CD1c-positive myeloid dendritic cell (primary cell): ENCODE measurements around the gene EXOC4.

Experiments
- DNase-seq: peaks from one replicate; pipeline ENCODE4 v3.0.0-alpha.2; 2016; ENCODE audit errors: extremely low spot score

The EXOC4 gene

GRCh38 chr7:134029743-134030142 is 776.9 kb downstream of the EXOC4 start:
- no peak for DNase-seq

GRCh38 chr7:134030460-134030865 is 777.6 kb downstream of the EXOC4 start:
- DNase-seq = no peak

- no peak for DNase-seq
These were observed 779.1 kb downstream of the EXOC4 start for GRCh38 chr7:134031835-134032617.

GRCh38 chr7:134034652-134035051 is 781.8 kb downstream of the EXOC4 start:
- no peak for DNase-seq

- no peak for DNase-seq
These were observed 785.1 kb downstream of the EXOC4 start for GRCh38 chr7:134037991-134038390.

GRCh38 chr7:134040988-134041387 is 788.1 kb downstream of the EXOC4 start:
- DNase-seq = no peak

- no peak for DNase-seq
These were observed 788.6 kb downstream of the EXOC4 start for GRCh38 chr7:134041477-134041876.

- DNase-seq = no peak
These were observed 789.4 kb downstream of the EXOC4 start for GRCh38 chr7:134042307-134042706.

GRCh38 chr7:134044682-134045081 is 791.8 kb downstream of the EXOC4 start:
- no peak for DNase-seq

GRCh38 chr7:134045716-134046115 is 792.8 kb downstream of the EXOC4 start:
- no peak for DNase-seq

- DNase-seq = no peak
These were observed 793.8 kb downstream of the EXOC4 start for GRCh38 chr7:134046594-134047128.

- DNase-seq = no peak
These were observed 794.8 kb downstream of the EXOC4 start for GRCh38 chr7:134047675-134048074.

GRCh38 chr7:134048166-134048565 is 795.3 kb downstream of the EXOC4 start:
- no peak for DNase-seq

- no peak for DNase-seq
These were observed 798.1 kb downstream of the EXOC4 start for GRCh38 chr7:134051020-134051419.

GRCh38 chr7:134056816-134057215 is 803.9 kb downstream of the EXOC4 start:
- no peak for DNase-seq

- DNase-seq = no peak
These were observed 805.6 kb downstream of the EXOC4 start for GRCh38 chr7:134058521-134058920.

- peak; percentile 71 for DNase-seq
These were observed 806.1 kb downstream of the EXOC4 start for GRCh38 chr7:134058980-134059379.

- DNase-seq = no peak
These were observed 807.0 kb downstream of the EXOC4 start for GRCh38 chr7:134059921-134060320.

GRCh38 chr7:134060874-134061273 is 808.0 kb downstream of the EXOC4 start:
- no peak for DNase-seq

- DNase-seq = no peak
These were observed 809.6 kb downstream of the EXOC4 start for GRCh38 chr7:134062460-134062859.

- no peak for DNase-seq
These were observed 812.5 kb downstream of the EXOC4 start for GRCh38 chr7:134065415-134065814.

GRCh38 chr7:134067164-134067563 is 814.3 kb downstream of the EXOC4 start:
- DNase-seq = peak; percentile 6

GRCh38 chr7:134068670-134069069 is 815.8 kb downstream of the EXOC4 start:
- no peak for DNase-seq

GRCh38 chr7:134069187-134069586 is 816.3 kb downstream of the EXOC4 start:
- DNase-seq = no peak
